H9 (cell line): ENCODE measurements around the gene RPL28. TPM values are rescaled to one million over a fixed set of nuclear protein-coding genes. Genes with fewer than 3 reads are reported as not detected.

Experiments
- DNase-seq: peaks from one replicate; pipeline ENCODE4 v3.0.0-alpha.2; 2017
- H2AFZ ChIP-seq: one replicate; pipeline ENCODE4 v1.6.1; 2013; ENCODE audit warnings: mild to moderate bottlenecking, low read length, control low read depth, moderate library complexity
- H2AK5ac ChIP-seq: 2 replicates; pipeline ENCODE4 v1.6.1; 2013; ENCODE audit warnings: low read length, control low read depth, mixed read lengths; ENCODE audit not compliant: insufficient read length
- H2BK120ac ChIP-seq: one replicate; pipeline ENCODE4 v1.6.1; 2013; ENCODE audit warnings: low read depth, mild to moderate bottlenecking, low read length, control low read depth, inconsistent platforms; ENCODE audit not compliant: poor library complexity, severe bottlenecking
- H2BK12ac ChIP-seq: 2 replicates; pipeline ENCODE4 v1.6.1; 2013; ENCODE audit warnings: low read length, control low read depth, mixed read lengths, low read depth; ENCODE audit not compliant: insufficient read length
- H2BK15ac ChIP-seq: 2 replicates; pipeline ENCODE4 v1.6.1; 2013; ENCODE audit warnings: low read depth, low read length, control low read depth
- H2BK20ac ChIP-seq: one replicate; pipeline ENCODE4 v1.6.1; 2013; ENCODE audit warnings: low read depth, mild to moderate bottlenecking, low read length, control low read depth, inconsistent platforms; ENCODE audit not compliant: poor library complexity, severe bottlenecking
- H2BK5ac ChIP-seq: 2 replicates; pipeline ENCODE4 v1.6.1; 2013; ENCODE audit warnings: low read length, control low read depth, mixed read lengths; ENCODE audit not compliant: insufficient read length
- H3K14ac ChIP-seq: 2 replicates; pipeline ENCODE4 v1.6.1; 2013; ENCODE audit warnings: low read length, control low read depth; ENCODE audit not compliant: insufficient read depth
- H3K18ac ChIP-seq: 2 replicates; pipeline ENCODE4 v1.6.1; 2013; ENCODE audit warnings: low read depth, mild to moderate bottlenecking, mixed read lengths, low read length, control low read depth; ENCODE audit not compliant: insufficient read length
- H3K23ac ChIP-seq: 2 replicates; pipeline ENCODE4 v1.6.1; 2013; ENCODE audit warnings: low read length, control low read depth, mixed read lengths, low read depth; ENCODE audit not compliant: insufficient read length
- H3K23me2 ChIP-seq: 2 replicates; pipeline ENCODE4 v1.6.1; 2013; ENCODE audit warnings: low read depth, mild to moderate bottlenecking, mixed read lengths, low read length, control low read depth; ENCODE audit not compliant: insufficient read length, poor library complexity, severe bottlenecking
- H3K27ac ChIP-seq: 2 replicates; pipeline ENCODE4 v1.5.1; 2013; ENCODE audit warnings: low read length, control low read depth, mixed read lengths, low read depth; ENCODE audit not compliant: insufficient read length
- H3K27me3 ChIP-seq: 2 replicates; pipeline ENCODE4 v1.6.1; 2013; ENCODE audit warnings: low read length, control low read depth, inconsistent platforms; ENCODE audit not compliant: insufficient read depth
- H3K4ac ChIP-seq: 2 replicates; pipeline ENCODE4 v1.6.1; 2013; ENCODE audit warnings: low read depth, mild to moderate bottlenecking, control low read depth, inconsistent platforms, low read length, moderate library complexity
- H3K4me1 ChIP-seq: 2 replicates; pipeline ENCODE4 v1.6.1; 2013; ENCODE audit warnings: low read length, control low read depth, inconsistent platforms; ENCODE audit not compliant: insufficient read depth
- H3K4me2 ChIP-seq: 2 replicates; pipeline ENCODE4 v1.6.1; 2013; ENCODE audit warnings: low read length, control low read depth, mixed read lengths; ENCODE audit not compliant: insufficient read length, insufficient read depth
- H3K56ac ChIP-seq: 2 replicates; pipeline ENCODE4 v1.6.1; 2013; ENCODE audit warnings: low read depth, mild to moderate bottlenecking, mixed read lengths, low read length, control low read depth; ENCODE audit not compliant: insufficient read length
- H3K79me1 ChIP-seq: 2 replicates; pipeline ENCODE4 v1.6.1; 2013; ENCODE audit warnings: low read depth, mild to moderate bottlenecking, moderate library complexity, low read length, control low read depth, inconsistent platforms; ENCODE audit not compliant: insufficient read depth, poor library complexity, severe bottlenecking
- H3K79me2 ChIP-seq: 2 replicates; pipeline ENCODE4 v1.6.1; 2013; ENCODE audit warnings: low read length, control low read depth, inconsistent platforms; ENCODE audit not compliant: insufficient read depth
- H3K9ac ChIP-seq: 2 replicates; pipeline ENCODE4 v1.6.1; 2013; ENCODE audit warnings: low read length, control low read depth, mixed read lengths; ENCODE audit not compliant: insufficient read length; ENCODE audit errors: extremely low read depth
- H3K9me3 ChIP-seq: one replicate; pipeline ENCODE4 v1.6.1; 2013; ENCODE audit warnings: low read depth, low read length, inconsistent platforms; ENCODE audit not compliant: control insufficient read depth
- H3T11ph ChIP-seq: one replicate; pipeline ENCODE4 v1.6.1; 2013; ENCODE audit warnings: mild to moderate bottlenecking, low read length, control low read depth, inconsistent platforms
- H4K20me1 ChIP-seq: one replicate; pipeline ENCODE4 v1.6.1; 2013; ENCODE audit not compliant: control insufficient read depth, insufficient read length, insufficient read depth
- H4K5ac ChIP-seq: 2 replicates; pipeline ENCODE4 v1.6.1; 2013; ENCODE audit warnings: low read depth, mild to moderate bottlenecking, mixed read lengths, low read length, control low read depth; ENCODE audit not compliant: insufficient read length
- H4K8ac ChIP-seq: replicated peaks from 2 replicates; pipeline ENCODE4 v1.6.1; 2013; ENCODE audit warnings: low read length, control low read depth, mixed read lengths, low read depth; ENCODE audit not compliant: insufficient read length
- H4K91ac ChIP-seq: 2 replicates; pipeline ENCODE4 v1.6.1; 2013; ENCODE audit warnings: low read depth, mild to moderate bottlenecking, moderate library complexity, mixed read lengths, low read length, control low read depth; ENCODE audit not compliant: insufficient read length
- H3K27ac Mint-ChIP-seq, 3 experiments: 2 replicates in 2 of 3; 3 replicates in 1 of 3; pipeline ENCODE4 v1.8.0; 2020 to 2021; ENCODE audit warnings: mixed read lengths in 3 of 3, mild to moderate bottlenecking in 1 of 3, moderate library complexity in 1 of 3
- H3K27me3 Mint-ChIP-seq: 2 replicates; pipeline ENCODE4 v1.8.0; 2021; ENCODE audit warnings: low read depth, mild to moderate bottlenecking, moderate library complexity, mixed read lengths
- H3K36me3 Mint-ChIP-seq, 3 experiments: 2 replicates in 2 of 3; 3 replicates in 1 of 3; pipeline ENCODE4 v1.8.0; 2020 to 2021; ENCODE audit warnings: low read depth in 3 of 3, mixed read lengths in 3 of 3; ENCODE audit not compliant: insufficient read depth in 1 of 3
- H3K4me1 Mint-ChIP-seq, 2 experiments: 2 replicates each; pipeline ENCODE4 v1.8.0; 2020; ENCODE audit warnings: mixed read lengths in 2 of 2
- H3K4me3 Mint-ChIP-seq, 2 experiments: 2 replicates in 1 of 2; 3 replicates in 1 of 2; pipeline ENCODE4 v1.8.0; 2020 to 2021; ENCODE audit warnings: mild to moderate bottlenecking in 2 of 2, mixed read lengths in 2 of 2, moderate library complexity in 1 of 2
- H3K9me3 Mint-ChIP-seq, 2 experiments: 2 replicates in 1 of 2; 3 replicates in 1 of 2; pipeline ENCODE4 v1.8.0; 2020; ENCODE audit warnings: mild to moderate bottlenecking in 2 of 2, mixed read lengths in 2 of 2, moderate library complexity in 1 of 2
- CTCF ChIP-seq: fragments of 200-600 bp; sonication (generic); conservative IDR thresholded peaks from 3 replicates; pipeline ENCODE4 v1.8.0; 2021; ENCODE audit warnings: antibody characterized with exemption, mild to moderate bottlenecking
- WGBS: extraction: QIAGEN DNeasy Blood & Tissue Kit; methylation state at CpG from one replicate; pipeline ENCODE4 v1.1.7; 2013; ENCODE audit warnings: missing lambda C conversion rate, low lambda C conversion rate, mixed read lengths; ENCODE audit not compliant: insufficient read length; ENCODE audit errors: extremely low coverage; 5-methylcytosine and 5-hydroxymethylcytosine counted together
- total RNA-seq: library from RNA; stranded (reverse); gene quantifications from 2 replicates; pipeline ENCODE4 v1.2.1, GENCODE V29; 2021

The RPL28 gene
- total RNA-seq, 1 experiment from 2014 or later, result 2,076 TPM

GRCh38 chr19:55355213-55355821 lies 30.4 kb upstream of the RPL28 start:
- peaks cover 85% of the 10 kb centered on the region for H3K27me3 Mint-ChIP-seq
- no peak overlapping the region for H3K18ac ChIP-seq
- no peak overlapping the region for H2BK12ac ChIP-seq
- H3K9me3 ChIP-seq, result no peaks in the 10 kb centered on the region
- no peak overlapping the region for H2BK15ac ChIP-seq
- H3K79me1 ChIP-seq, result no peaks in the 10 kb centered on the region
- no peaks in the 10 kb centered on the region; the same call in 1 of the 2 replicates for H3K4me1 ChIP-seq
- H3T11ph ChIP-seq, result no peak overlapping the region
- peaks cover 2 to 28% (median 6%) of the 10 kb centered on the region in 3 experiments; a peak in 4 of 7 replicates for H3K36me3 Mint-ChIP-seq
- H2BK5ac ChIP-seq, result no peak overlapping the region
- H4K91ac ChIP-seq, result no peak overlapping the region
- H3K23me2 ChIP-seq, result peaks cover 7% of the 10 kb centered on the region
- no peak overlapping the region for H2AFZ ChIP-seq
- H4K20me1 ChIP-seq, result no peaks in the 10 kb centered on the region
- H2AK5ac ChIP-seq, result no peak overlapping the region
- no peak overlapping the region for H4K5ac ChIP-seq
- TF ChIP-seq CTCF, result no peak
- no CpG with 5 or more reads among the region's 13 CpGs for WGBS
- no peak overlapping the region for H3K14ac ChIP-seq
- no peaks in the 10 kb centered on the region; a peak in 1 of 5 replicates for H3K9me3 Mint-ChIP-seq
- no peak overlapping the region for H3K4ac ChIP-seq
- peaks cover 38 to 39% of the 10 kb centered on the region in 2 experiments for H3K4me1 Mint-ChIP-seq
- no peak overlapping the region for H3K4me2 ChIP-seq
- H3K9ac ChIP-seq, result no peak overlapping the region
- H2BK120ac ChIP-seq, result no peak overlapping the region
- peak overlapping the region in 1 of 3 experiments; percentile 55; a peak in 2 of 7 replicates for H3K27ac Mint-ChIP-seq
- H3K79me2 ChIP-seq, result no peaks in the 10 kb centered on the region
- no peak overlapping the region for H3K56ac ChIP-seq
- peaks cover 17% of the 10 kb centered on the region; the same call in 1 of the 2 replicates for H3K27me3 ChIP-seq
- H3K4me3 Mint-ChIP-seq, result peak overlapping the region in 1 of 2 experiments; percentile 71; a peak in 2 of 5 replicates
- no peak overlapping the region for H3K27ac ChIP-seq
- H2BK20ac ChIP-seq, result no peak overlapping the region
- no peak for DNase-seq
- H4K8ac ChIP-seq, result no peak overlapping the region
- H3K23ac ChIP-seq, result no peak overlapping the region
